GM19463 (cell line): Measurements from ENCODE around the gene IGFL2.
"Not testable (repeated sequence)": the region's sequence is repeated elsewhere in the genome, so short reads cannot be mapped to it uniquely, and the experiment has no call there.

Experiments used
- ATAC-seq: cut with Tn5 transposase; IDR thresholded peaks from one replicate; pipeline ENCODE4 v1.9.1; 2021; ENCODE audit warnings: mild to moderate bottlenecking, moderate library complexity; ENCODE audit not compliant: unreplicated experiment

The IGFL2 gene

GRCh38 chr19:46141421-46141820 lies 6.6 kb upstream of the IGFL2 start:
- ATAC-seq, result no peak

DNA sequence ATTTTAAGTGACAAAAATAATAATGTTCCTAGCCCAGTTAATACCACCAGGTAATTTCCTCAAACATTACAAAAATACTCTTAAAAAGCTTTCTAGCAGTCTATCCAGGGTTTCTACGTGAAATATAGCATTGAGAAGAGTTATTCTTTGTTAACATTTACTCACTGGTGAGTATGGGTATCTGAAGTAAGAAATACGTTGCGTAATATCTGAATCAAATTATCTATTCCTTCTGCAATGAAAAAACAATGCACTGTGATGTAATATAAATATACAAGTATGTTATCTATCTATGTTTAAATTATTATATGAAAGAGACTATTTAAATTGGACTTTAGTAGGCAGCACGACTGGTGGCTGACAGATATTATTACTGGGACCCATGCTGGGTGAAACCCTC lies 5.7 kb upstream of the IGFL2 start:
- no peak for ATAC-seq

DNA sequence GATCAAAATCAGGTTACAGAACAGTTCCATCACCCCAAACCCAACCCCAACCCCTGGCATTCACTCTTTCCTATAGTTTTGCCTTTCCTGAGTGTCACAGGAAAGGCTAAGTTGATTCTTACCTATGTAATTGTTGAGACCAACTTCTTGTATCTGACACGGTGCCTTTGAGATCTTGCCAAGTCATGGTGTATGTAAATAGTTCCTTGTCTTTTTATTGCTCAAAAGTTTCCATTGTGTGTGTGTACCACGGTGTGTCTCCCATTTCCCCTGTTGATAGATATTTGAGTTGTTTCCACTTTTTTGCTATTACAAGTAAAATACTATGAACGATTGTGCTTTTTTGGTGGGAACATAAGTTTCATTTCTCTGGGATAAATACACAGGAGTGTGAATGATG lies 3.3 kb upstream of the IGFL2 start:
- no peak for ATAC-seq

- ATAC-seq, result no peak
These were observed 785 bp upstream of the IGFL2 start for GRCh38 chr19:46147166-46147740.

DNA sequence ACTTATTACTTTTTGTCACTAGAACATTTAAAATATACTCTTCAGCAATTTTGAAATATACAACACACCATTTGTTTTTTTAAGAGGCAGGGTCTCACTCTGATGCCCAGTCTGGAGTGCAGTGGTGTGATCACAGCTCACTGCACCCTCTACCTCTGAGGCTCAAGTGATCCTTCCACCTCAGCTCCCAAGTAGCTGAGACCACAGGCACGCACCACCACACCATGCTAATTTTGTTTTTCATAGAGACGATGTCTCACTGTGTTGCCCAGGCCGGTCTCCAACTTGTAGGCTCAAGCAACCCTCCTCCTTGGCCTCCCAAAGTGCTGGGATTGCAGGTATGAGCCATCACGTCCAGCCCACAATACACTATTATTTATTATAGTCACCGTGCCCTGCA lies 2.6 kb downstream of the IGFL2 start:
- no peak for ATAC-seq

DNA sequence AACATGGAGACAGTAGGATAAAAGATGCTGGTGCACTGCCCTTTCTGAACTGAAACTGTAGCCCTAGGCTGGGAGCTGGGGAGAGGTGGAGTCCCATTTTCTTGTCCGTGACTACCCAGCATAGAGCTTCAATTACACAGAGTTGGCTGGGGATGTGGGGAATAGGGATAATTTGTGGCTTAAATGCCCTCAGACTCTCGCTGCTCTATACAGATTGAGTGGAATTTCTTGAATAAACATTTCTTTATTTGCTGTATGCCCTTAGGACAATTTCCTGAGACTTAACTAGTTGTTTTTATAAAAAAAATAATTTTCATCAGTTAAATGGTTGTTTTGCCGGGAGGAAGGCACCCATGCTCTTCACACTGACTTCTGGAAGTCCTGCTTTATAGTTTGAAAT lies 7.2 kb downstream of the IGFL2 start:
- ATAC-seq, result no peak

DNA sequence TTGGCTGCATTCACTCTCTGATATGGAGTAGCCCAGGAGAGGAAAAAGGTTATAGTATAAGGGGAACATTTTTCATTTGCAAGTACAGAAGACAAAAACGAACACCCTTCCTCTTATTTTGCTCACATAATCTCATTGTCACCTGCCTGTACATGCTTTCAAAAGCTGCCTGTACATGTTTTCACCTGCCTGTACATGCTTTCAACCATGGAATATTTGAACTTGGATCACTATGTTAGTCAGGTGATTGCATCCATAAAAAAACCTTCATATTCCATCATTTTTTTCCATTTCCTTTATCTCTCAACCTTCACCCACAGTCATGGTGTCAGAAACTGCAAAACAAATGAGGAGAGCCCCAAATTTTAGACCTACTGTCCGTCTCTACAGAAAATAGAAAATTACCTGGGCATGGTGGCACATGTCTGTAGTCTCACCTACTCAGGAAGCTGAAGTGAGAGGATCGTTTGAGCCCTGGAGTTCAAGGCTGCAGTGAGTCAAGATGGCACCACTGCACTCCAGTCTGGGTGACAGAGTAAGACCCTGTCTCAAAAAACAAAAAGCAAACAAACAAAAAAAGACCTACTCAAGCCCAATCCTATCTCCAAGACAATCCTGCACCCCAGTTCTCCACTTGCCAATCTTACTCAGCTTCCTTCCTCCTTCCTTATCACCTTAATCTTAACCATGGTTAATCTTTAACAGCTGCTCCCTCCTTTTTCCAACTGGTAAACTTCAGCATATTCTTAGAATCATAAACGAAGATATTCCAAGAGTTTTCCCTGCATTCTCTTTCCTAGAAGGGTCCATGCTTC lies 11.6 kb downstream of the IGFL2 start:
- ATAC-seq, result no peak

DNA sequence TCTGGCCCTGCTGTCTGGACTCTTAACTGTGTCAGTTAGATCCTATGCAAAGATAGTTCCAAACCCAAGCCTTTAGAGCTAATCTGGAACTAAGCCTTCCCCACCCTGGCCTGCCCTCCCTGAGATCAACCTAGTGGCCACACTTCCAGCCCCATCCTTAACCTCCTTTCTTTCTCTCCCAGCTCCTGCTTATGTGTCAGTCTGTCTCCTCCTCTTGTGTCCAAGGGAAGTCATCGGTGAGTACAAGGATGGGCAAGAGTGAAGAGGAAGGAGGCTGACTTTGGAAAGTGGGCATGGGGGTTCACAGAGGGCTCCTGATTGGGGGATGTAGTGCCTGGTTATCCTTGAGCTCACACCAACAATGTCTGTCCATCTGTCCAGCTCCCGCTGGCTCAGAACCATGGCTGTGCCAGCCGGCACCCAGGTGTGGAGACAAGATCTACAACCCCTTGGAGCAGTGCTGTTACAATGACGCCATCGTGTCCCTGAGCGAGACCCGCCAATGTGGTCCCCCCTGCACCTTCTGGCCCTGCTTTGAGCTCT lies 12.3 kb downstream of the IGFL2 start:
- no peak for ATAC-seq

DNA sequence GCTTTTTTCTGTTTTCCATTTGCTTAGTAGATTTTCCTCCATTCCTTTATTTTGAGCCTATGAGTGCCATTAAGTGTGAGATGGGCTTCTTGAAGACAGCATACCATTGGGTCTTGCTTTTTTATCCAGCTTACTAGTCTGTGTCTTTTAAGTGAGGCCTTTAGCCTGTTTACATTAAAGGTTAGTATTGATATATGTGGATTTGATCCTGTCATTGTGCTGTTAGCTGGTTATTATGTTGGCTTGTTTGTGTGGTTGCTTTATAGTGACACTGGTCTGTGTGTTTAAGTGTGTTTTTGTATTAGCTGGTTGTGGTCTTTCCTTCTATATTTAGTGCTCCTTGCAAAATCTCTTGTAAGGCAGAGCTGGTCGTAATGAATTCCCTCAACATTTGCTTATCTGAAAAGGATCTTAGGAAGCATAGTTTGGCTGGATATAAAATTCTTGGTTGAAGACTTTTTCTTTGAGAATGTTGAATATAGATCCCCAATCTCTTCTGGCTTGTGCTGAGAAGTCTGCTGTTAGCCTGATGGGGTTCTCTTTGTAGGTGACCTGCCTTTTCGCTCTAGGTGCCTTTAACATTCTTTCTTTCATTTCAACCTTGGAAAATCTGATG lies 13.7 kb downstream of the IGFL2 start:
- not testable (repeated sequence) for ATAC-seq

DNA sequence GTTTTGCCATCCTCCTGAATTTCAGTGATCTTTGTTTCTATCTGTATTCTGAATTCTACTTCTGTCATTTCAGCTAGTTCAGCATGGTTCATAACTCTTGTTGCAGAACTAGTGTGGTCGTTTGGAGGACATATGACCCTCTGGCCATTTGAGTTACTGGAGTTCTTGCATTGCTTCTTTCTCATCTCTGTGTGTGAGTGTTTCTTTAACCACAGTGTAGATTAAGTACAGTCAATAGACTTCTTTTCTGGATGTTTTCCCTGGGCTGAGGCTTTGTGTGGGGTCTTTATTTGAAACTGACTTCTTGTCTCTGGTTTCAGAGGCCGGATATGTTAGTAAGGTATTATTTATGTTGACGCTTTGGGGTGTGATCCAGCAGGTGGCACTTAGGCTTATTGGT lies 14.7 kb downstream of the IGFL2 start:
- no peak for ATAC-seq

GRCh38 chr19:46173886-46174480 lies 25.9 kb downstream of the IGFL2 start:
- no peak for ATAC-seq

- ATAC-seq, result no peak
These were observed 28.2 kb downstream of the IGFL2 start for GRCh38 chr19:46176116-46176860.

DNA sequence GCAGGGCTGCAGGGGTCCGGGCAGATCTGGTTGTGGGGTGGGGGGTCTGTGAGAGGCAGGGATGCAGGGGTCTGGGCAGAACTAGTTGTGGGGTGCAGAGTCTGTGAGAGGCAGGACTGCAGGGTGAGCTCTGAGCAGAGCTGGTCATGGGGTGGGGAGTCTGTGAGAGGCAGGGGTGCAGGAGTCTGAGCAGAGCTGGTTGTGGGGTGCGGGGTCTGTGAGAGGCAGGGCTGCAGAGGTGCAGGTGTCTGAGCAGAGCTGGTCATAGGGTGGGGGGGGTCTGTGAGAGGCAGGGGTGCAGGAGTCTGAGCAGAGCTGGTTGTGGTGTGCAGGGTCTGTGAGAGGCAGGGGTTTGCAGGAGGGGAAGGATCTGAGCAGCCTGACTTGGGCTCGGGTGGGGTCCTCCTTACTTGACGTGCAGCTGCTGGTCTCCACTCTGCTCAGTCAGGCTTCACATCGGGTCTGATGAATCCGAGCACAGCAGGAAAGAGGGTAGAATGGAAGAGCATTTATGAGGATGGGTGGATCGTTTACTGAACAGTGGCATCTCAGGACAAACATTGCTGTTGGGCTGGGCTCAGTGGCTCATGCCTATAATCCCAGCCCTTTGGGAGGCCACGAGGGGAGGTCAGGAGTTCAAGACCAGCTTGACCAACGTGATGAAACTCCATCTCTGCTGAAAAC lies 31.2 kb downstream of the IGFL2 start:
- ATAC-seq, result no peak

DNA sequence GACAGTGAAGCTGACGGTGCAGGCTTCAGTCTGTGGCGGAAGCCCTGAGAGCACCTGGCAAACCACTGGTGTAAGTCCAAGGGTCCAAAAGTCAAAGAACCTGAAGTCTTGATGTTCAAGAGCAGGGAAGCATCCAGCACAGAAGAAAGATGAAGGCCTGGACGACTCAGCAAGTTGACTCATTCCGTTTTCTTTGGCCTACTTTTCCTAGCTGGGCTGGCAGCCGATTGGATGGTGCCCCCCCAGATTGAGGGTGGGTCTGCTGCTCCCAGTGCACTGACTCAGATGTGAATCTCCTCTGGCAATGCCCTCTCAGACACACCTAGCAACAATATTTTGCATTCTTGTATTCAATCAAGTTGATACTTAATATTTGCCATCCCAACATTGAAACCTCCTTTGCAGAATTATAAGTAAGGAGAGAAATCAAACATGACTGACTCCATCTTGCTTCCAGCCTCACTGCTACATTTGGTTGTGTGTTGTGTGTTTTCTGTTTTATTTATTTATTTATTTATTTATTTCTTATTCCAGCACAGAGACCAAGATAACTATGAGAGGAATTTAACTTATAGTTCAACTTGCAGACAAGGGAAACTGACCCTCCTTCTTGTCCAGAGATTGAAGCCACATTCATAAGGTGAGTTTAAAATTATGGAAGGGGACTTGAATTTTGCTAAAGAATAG lies 32.8 kb downstream of the IGFL2 start:
- ATAC-seq, result no peak

GRCh38 chr19:46181388-46181779 lies 33.3 kb downstream of the IGFL2 start:
- ATAC-seq, result no peak

GRCh38 chr19:46182476-46182875 lies 34.4 kb downstream of the IGFL2 start:
- no peak for ATAC-seq

GRCh38 chr19:46184775-46185710 lies 37.0 kb downstream of the IGFL2 start:
- ATAC-seq, result not testable (repeated sequence)

DNA sequence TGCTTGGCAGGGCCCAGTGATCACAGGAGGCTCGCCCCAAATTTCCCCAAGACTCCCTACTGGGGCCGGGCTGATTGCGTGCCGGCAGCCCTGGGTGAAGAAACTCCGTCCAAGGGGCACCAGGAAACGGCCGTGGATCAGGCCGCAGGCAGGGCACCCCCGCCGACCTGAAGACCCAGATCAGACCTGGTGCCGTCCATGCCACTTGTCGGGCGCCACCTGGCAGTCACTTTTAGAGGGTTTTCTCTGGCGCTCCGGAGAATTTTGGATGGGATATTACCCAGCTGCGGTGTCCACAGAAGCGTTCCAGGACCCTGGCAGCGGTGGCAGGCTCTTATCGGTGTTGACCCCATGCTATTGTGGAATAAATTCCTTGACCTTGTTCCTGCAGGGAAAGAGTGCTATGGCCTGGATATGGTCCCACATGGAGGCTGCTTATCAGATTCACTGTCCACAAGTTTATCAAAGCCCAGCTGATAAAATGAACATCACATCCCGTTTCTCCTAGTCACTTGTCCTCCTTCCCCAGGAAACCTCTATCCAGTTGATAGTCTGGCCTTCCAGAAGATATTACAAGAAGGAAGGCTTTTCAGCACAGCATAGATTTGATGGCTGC lies 38.2 kb downstream of the IGFL2 start:
- ATAC-seq, result no peak
